ENCODE data around the gene DUSP5.

DUSP5 gene

DNA sequence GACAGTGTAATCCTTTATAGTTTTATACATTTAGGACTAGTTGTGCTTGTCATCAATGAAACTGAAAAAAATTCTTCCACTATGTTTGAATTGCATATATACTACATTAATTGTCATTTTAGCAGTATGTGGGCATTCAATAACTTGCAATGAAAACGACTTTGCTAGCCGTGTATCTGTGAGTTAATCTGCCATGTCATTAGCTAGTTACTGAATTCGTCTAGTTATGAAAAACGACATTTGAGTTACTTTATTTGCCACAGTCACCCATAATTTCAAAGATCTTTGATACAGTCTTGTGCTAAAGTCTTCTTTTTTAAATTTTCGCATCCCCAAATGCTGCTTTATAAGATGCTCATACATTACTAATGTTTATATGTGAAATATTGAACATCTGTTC, 51.5 kb downstream of the DUSP5 start:
- H3K79me2 ChIP-seq (ENCODE audit: low read length), result no peaks in the 10 kb centered on the region
- no peaks in the 10 kb centered on the region for H3F3A ChIP-seq (ENCODE audit: insufficient read depth, low read length)
- no peak for DNase-seq
- no peaks in the 10 kb centered on the region for H3K36me3 ChIP-seq (replicated peaks; ENCODE audit: insufficient read depth, low read length)
- peaks cover 4% of the 10 kb centered on the region; the same call in 1 of the 2 replicates for H3K4me1 ChIP-seq (ENCODE audit: low read length)
- no peaks in the 10 kb centered on the region for H3K27me3 ChIP-seq (replicated peaks; ENCODE audit: insufficient read depth, low read length)
- H2AFZ ChIP-seq (ENCODE audit: low read length), result no peak overlapping the region
- no peak overlapping the region for H3K4me3 ChIP-seq (ENCODE audit: low read length)
- TF ChIP-seq, protein P1, sequence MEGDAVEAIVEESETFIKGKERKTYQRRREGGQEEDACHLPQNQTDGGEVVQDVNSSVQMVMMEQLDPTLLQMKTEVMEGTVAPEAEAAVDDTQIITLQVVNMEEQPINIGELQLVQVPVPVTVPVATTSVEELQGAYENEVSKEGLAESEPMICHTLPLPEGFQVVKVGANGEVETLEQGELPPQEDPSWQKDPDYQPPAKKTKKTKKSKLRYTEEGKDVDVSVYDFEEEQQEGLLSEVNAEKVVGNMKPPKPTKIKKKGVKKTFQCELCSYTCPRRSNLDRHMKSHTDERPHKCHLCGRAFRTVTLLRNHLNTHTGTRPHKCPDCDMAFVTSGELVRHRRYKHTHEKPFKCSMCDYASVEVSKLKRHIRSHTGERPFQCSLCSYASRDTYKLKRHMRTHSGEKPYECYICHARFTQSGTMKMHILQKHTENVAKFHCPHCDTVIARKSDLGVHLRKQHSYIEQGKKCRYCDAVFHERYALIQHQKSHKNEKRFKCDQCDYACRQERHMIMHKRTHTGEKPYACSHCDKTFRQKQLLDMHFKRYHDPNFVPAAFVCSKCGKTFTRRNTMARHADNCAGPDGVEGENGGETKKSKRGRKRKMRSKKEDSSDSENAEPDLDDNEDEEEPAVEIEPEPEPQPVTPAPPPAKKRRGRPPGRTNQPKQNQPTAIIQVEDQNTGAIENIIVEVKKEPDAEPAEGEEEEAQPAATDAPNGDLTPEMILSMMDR (IDR thresholded peaks at IDR 0.05; ENCODE audit: low read length), result no peak
- TF ChIP-seq EZH2 (optimal IDR thresholded peaks at IDR 0.05; ENCODE audit: low read depth, low read length), result no peak
- TF ChIP-seq EZH2phosphoT487 (IDR thresholded peaks at IDR 0.05; ENCODE audit: low read length), result no peak
- H3K27ac ChIP-seq (ENCODE audit: low read length), result no peak overlapping the region
- H3K9ac ChIP-seq (ENCODE audit: low read length), result no peak overlapping the region
- no peaks in the 10 kb centered on the region for H4K20me1 ChIP-seq (ENCODE audit: insufficient read depth, low read length)
- no peaks in the 10 kb centered on the region for H3K9me2 ChIP-seq (replicated peaks; ENCODE audit: insufficient read depth, low read length)
- no peaks in the 10 kb centered on the region for H3K9me3 ChIP-seq (replicated peaks; ENCODE audit: insufficient read depth, low read length)
- H3K4me2 ChIP-seq (ENCODE audit: low read depth, low read length), result no peak overlapping the region

DNA sequence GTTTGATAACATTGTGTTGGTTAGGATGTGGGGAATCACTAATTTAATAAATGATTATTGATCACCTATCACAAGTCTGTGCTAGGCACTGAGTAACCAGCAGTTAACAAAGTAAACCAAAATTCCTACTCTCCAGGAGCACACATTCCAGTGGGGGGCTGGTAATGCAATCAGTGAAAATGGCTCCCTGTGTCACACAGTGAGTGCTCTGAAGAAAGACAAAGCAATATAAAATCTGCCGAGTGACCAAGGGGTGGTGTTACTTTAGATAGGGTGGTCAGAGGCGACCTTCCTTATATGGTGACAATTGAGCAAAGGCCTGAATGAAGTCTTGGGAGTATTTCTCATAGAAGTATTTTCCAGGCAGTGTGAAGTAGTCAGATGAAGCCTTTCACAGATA, 56.2 kb downstream of the DUSP5 start:
- H3K79me2 ChIP-seq (ENCODE audit: low read length), result no peaks in the 10 kb centered on the region
- H3K9ac ChIP-seq (ENCODE audit: low read length), result no peak overlapping the region
- H3F3A ChIP-seq (ENCODE audit: insufficient read depth, low read length), result no peaks in the 10 kb centered on the region
- H3K27ac ChIP-seq (ENCODE audit: low read length), result no peak overlapping the region
- H3K4me3 ChIP-seq (ENCODE audit: low read length), result no peak overlapping the region
- no peaks in the 10 kb centered on the region for H3K9me3 ChIP-seq (replicated peaks; ENCODE audit: insufficient read depth, low read length)
- no peak overlapping the region for H3K4me2 ChIP-seq (ENCODE audit: low read depth, low read length)
- no peak overlapping the region for H2AFZ ChIP-seq (ENCODE audit: low read length)
- no peaks in the 10 kb centered on the region for H3K9me2 ChIP-seq (replicated peaks; ENCODE audit: insufficient read depth, low read length)
- no peaks in the 10 kb centered on the region for H3K27me3 ChIP-seq (replicated peaks; ENCODE audit: insufficient read depth, low read length)
- DNase-seq, result no peak
- no peak for TF ChIP-seq EZH2phosphoT487 (IDR thresholded peaks at IDR 0.05; ENCODE audit: low read length)
- TF ChIP-seq EZH2 (optimal IDR thresholded peaks at IDR 0.05; ENCODE audit: low read depth, low read length), result no peak
- no peaks in the 10 kb centered on the region for H4K20me1 ChIP-seq (ENCODE audit: insufficient read depth, low read length)
- H3K4me1 ChIP-seq (ENCODE audit: low read length), result no peaks in the 10 kb centered on the region
- no peaks in the 10 kb centered on the region for H3K36me3 ChIP-seq (replicated peaks; ENCODE audit: insufficient read depth, low read length)

- H2AFZ ChIP-seq (ENCODE audit: low read length), result no peak overlapping the region
- H3K27ac ChIP-seq (ENCODE audit: low read length), result no peak overlapping the region
- H3K4me2 ChIP-seq (ENCODE audit: low read depth, low read length), result no peak overlapping the region
- H3F3A ChIP-seq (ENCODE audit: insufficient read depth, low read length), result no peaks in the 10 kb centered on the region
- no peaks in the 10 kb centered on the region for H3K36me3 ChIP-seq (replicated peaks; ENCODE audit: insufficient read depth, low read length)
- no peaks in the 10 kb centered on the region for H3K27me3 ChIP-seq (replicated peaks; ENCODE audit: insufficient read depth, low read length)
- TF ChIP-seq EZH2 (optimal IDR thresholded peaks at IDR 0.05; ENCODE audit: low read depth, low read length), result no peak
- no peak for TF ChIP-seq EZH2phosphoT487 (IDR thresholded peaks at IDR 0.05; ENCODE audit: low read length)
- TF ChIP-seq, protein P1 (IDR thresholded peaks at IDR 0.05; ENCODE audit: low read length), result no peak
- H3K9ac ChIP-seq (ENCODE audit: low read length), result no peak overlapping the region
- H3K9me3 ChIP-seq (replicated peaks; ENCODE audit: insufficient read depth, low read length), result no peaks in the 10 kb centered on the region
- H3K4me1 ChIP-seq (ENCODE audit: low read length), result no peaks in the 10 kb centered on the region
- no peak overlapping the region for H3K4me3 ChIP-seq (ENCODE audit: low read length)
- no peak for DNase-seq
- H4K20me1 ChIP-seq (ENCODE audit: insufficient read depth, low read length), result no peaks in the 10 kb centered on the region
- H3K9me2 ChIP-seq (replicated peaks; ENCODE audit: insufficient read depth, low read length), result no peaks in the 10 kb centered on the region
- H3K79me2 ChIP-seq (ENCODE audit: low read length), result no peaks in the 10 kb centered on the region
Observed at GRCh38 chr10:110556296-110556695, 58.6 kb downstream of the DUSP5 start.

- Histone ChIP-seq H2AFZ (ENCODE audit: low read length) (no peak overlapping the region), H3K9ac (ENCODE audit: low read length) (no peak overlapping the region)
- DNase-seq, result peak; percentile 61
Observed at GRCh38 chr10:110556969-110557601, 59.4 kb downstream of the DUSP5 start.

More at GRCh38 chr10:110556969-110557601, 59.4 kb downstream of the DUSP5 start:
- Histone ChIP-seq H3K9me3 (replicated peaks; ENCODE audit: insufficient read depth, low read length) (no peaks in the 10 kb centered on the region), H4K20me1 (ENCODE audit: insufficient read depth, low read length) (no peaks in the 10 kb centered on the region), H3K27me3 (replicated peaks; ENCODE audit: insufficient read depth, low read length) (no peaks in the 10 kb centered on the region), H3K79me2 (ENCODE audit: low read length) (no peaks in the 10 kb centered on the region), H3K4me2 (ENCODE audit: low read depth, low read length) (no peak overlapping the region), H3K36me3 (replicated peaks; ENCODE audit: insufficient read depth, low read length) (no peaks in the 10 kb centered on the region), H3K4me1 (ENCODE audit: low read length) (no peaks in the 10 kb centered on the region), H3K4me3 (ENCODE audit: low read length) (no peak overlapping the region), H3K27ac (ENCODE audit: low read length) (no peak overlapping the region), H3F3A (ENCODE audit: insufficient read depth, low read length) (no peaks in the 10 kb centered on the region), H3K9me2 (replicated peaks; ENCODE audit: insufficient read depth, low read length) (no peaks in the 10 kb centered on the region)
- TF ChIP-seq, protein P1 (IDR thresholded peaks at IDR 0.05; ENCODE audit: low read length), result peak; percentile 84
- TF ChIP-seq EZH2 (optimal IDR thresholded peaks at IDR 0.05; ENCODE audit: low read depth, low read length), result no peak
